NCI-H2196 (cell line): Measurements from ENCODE around the gene CDHR5.
"Not testable (repeated sequence)": the region's sequence is repeated elsewhere in the genome, so short reads cannot be mapped to it uniquely, and the experiment has no call there.

ENCODE experiments used
- DNase-seq: peaks from one replicate; lab custom pipeline; 2025; ENCODE audit not compliant: unreplicated experiment; lab: John Stamatoyannopoulos, UW

CDHR5 gene

GRCh38 chr11:624705-625635 lies at the start of gene CDHR5:
TSS of gene CDHR5 (minus strand) at chr11:624955. CDS start at chr11:624902, 53 bp downstream.
- DNase-seq: no peak

GRCh38 chr11:674406-674805 lies 49.7 kb upstream of the CDHR5 start:
- no peak for DNase-seq

GRCh38 chr11:673866-674265 lies 49.1 kb upstream of the CDHR5 start:
- no peak for DNase-seq

- DNase-seq: no peak
Observed at GRCh38 chr11:665704-666281, 41.0 kb upstream of the CDHR5 start.

GRCh38 chr11:665062-665703 lies 40.4 kb upstream of the CDHR5 start:
- no peak for DNase-seq

- peak; percentile 31 for DNase-seq
Observed at GRCh38 chr11:662689-663274, 38.0 kb upstream of the CDHR5 start.

GRCh38 chr11:660681-661444 lies 36.1 kb upstream of the CDHR5 start:
- DNase-seq: no peak

- no peak for DNase-seq
Observed at GRCh38 chr11:660281-660680, 35.5 kb upstream of the CDHR5 start.

GRCh38 chr11:659532-660085 lies 34.9 kb upstream of the CDHR5 start:
- no peak for DNase-seq

- no peak for DNase-seq
Observed at GRCh38 chr11:657691-658126, 33.0 kb upstream of the CDHR5 start.

GRCh38 chr11:656866-657265 lies 32.1 kb upstream of the CDHR5 start:
- no peak for DNase-seq

GRCh38 chr11:656426-656825 lies 31.7 kb upstream of the CDHR5 start:
- no peak for DNase-seq

GRCh38 chr11:655036-655726 lies 30.4 kb upstream of the CDHR5 start:
- DNase-seq: no peak

GRCh38 chr11:654444-654843 lies 29.7 kb upstream of the CDHR5 start:
- not testable (repeated sequence) for DNase-seq

GRCh38 chr11:653837-654236 lies 29.1 kb upstream of the CDHR5 start:
- no peak for DNase-seq

GRCh38 chr11:653136-653535 lies 28.4 kb upstream of the CDHR5 start:
- DNase-seq: not testable (repeated sequence)

- no peak for DNase-seq
Observed at GRCh38 chr11:650482-650881, 25.7 kb upstream of the CDHR5 start.

- not testable (repeated sequence) for DNase-seq
Observed at GRCh38 chr11:647672-648158, 23.0 kb upstream of the CDHR5 start.

- no peak for DNase-seq
Observed at GRCh38 chr11:646214-646613, 21.5 kb upstream of the CDHR5 start.

- no peak for DNase-seq
Observed at GRCh38 chr11:645536-645935, 20.8 kb upstream of the CDHR5 start.
